Eye (tissue), 1 donor: ENCODE data around the gene ERC1.
"Not testable (repeated sequence)": the region's sequence is repeated elsewhere in the genome, so short reads cannot be mapped to it uniquely, and the experiment has no call there.

Source experiments
- DNase-seq: peaks from one replicate; pipeline ENCODE4 v3.0.0-alpha.2; 2015

ERC1 gene

DNA sequence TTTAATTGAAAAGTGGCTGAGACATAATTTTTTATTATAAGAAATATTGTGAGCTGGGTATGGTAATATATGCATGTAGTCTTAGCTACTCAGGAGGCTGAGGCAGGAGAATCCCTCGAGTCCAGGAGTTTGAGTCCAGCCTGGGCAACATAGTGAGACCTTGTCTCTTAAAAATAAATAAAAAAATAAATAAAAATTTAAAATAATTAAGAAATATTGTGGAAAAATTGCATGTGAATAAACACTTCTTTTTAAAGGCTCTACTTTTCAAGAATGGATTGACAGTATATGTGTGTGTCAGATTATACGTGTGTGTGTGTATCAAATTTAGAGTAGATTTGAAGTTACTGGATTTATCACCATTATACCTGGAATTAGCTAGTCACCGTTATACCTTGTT is 43.2 kb downstream of the ERC1 start:
- DNase-seq: no peak

DNA sequence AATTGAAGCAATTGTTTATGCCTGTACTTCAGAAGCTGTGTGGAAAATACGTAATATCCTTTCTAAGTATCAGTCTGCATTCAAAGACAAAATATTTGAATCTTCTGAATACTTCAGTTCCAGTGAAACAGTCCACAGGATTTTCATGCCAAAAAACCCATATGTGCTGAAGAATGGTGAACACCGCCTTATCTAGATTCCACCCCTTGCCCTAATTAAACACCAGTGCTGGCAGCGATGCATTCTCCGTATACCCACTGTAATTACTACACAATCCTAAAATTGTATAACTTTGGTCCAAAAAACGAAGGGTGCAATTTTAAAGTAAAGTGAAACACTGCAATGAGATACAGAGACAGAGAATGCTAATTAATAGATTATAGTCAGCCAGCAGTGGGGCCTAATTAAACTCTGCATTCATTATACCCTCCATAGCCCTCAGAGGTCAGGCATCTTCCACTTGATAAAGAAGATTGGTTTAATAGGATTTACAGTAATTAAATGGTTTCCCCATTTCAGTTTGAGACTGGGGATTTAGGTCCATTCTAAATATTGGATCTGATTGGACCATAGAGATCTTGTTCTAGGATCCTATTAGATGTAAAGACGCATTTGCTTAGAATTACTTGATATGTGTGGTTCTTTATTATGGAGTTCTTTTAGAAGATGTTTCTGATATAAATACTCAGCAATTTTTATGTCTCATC is 43.9 kb downstream of the ERC1 start:
- no peak for DNase-seq

DNA sequence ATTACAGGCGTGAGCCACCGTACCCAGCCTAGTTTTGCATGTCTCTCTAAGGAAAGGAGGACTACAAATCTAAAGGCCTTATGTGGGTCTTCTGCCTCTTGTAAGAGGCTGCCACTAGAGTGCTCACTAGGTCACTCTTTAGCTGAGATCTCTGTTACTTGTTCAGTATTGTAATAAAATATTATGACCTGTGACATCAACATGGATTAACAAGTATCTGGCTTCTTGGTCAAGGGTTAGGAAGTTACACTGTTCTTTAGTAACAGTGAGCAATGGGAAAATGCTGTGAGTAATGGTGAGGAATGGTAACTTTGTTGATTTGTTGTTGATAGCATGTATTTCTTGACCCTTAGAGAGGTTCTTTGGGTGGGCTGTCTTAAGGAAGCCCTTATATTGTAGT is 50.5 kb downstream of the ERC1 start:
- no peak for DNase-seq

DNA sequence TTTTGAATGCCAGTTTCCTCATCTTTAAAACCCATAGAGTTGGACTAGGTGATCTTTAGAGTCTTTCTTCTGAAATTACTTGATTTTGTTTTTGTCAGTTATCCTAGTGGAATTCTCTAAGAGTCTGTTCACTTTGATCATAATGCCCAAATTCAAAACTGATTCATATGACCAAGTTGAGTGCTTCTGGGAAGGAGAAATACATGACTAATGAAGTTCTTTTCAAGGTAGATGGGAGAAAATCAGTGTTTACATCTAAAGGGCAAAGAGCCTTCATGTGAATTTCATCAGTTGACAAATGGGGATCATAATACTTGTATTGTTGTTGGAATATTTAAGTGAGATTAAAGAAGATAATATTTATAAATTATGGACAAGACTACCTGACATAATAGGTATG is 53.2 kb downstream of the ERC1 start:
- DNase-seq: no peak

DNA sequence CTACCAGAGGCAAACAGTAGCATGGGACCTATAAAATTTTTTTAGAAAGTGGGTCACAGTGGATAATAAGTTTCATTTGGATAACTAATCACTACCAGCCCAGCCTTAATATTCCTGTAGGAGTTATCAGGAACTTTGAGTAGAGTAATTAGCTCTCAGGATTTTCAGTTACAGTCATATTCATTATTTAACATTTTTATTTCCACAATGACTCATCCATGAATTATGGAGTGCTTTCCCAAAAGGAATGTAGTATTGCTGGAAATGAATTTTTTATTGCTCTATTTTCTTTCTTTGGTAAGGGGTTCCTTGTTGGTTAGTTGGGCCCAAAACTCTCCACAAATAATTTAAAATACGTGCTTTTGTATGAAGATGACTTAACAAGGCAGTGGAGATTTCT is 53.7 kb downstream of the ERC1 start:
- DNase-seq: no peak

DNA sequence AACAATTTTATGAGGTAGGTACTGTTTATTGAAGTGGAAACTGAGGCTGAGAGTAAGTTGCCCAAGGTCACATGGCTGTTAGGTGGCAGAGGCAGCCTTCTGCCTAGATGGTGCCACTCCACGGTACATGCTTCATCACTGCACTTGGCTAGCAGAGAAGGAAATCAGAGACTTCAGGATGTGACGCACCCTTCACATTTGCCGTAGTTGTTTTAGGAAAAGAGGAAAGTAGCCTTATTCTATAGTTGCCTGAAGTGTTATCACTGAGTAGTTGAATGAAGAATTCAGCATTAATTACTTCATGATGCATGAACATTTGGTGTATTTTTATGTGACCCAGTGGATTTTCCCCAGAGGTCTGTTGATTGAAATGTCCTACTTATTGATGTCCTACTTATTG is 55.7 kb downstream of the ERC1 start:
- no peak for DNase-seq

DNA sequence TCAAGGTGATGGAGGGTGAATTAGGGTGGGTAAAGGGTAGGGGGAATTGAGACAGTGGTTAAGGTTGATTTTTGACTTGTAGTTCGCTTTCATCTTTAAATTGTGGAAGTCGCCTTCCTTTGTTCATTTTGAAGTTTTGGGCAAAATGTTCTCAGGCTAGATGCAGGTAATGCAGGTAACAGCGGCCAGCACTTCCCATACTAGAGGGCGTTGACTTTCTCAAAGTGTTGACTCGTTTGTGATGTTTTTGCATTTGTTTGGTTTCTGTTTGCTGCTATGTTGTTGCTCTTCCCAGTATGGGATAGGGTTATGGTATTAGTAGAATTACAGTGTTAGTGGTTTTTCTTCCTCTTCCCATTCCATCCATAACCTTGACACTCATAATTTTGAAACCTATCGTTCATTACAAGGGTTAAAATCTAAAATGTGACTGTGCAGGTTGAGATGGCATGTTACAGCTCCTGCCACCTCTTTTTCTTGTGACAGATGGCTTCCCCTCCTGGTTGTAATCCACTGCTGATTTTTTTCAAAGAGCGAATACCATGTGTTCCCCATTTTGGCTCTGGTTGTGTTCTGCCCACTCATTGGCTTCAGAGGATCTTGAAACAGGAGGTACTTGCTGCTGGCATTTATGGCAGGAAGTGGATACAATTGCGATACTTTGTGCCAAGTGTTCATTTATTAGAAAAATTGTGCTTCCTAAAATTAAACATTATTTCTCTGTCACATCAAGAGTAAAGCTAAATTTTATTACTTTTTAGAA is 57.1 kb downstream of the ERC1 start:
- DNase-seq: no peak

DNA sequence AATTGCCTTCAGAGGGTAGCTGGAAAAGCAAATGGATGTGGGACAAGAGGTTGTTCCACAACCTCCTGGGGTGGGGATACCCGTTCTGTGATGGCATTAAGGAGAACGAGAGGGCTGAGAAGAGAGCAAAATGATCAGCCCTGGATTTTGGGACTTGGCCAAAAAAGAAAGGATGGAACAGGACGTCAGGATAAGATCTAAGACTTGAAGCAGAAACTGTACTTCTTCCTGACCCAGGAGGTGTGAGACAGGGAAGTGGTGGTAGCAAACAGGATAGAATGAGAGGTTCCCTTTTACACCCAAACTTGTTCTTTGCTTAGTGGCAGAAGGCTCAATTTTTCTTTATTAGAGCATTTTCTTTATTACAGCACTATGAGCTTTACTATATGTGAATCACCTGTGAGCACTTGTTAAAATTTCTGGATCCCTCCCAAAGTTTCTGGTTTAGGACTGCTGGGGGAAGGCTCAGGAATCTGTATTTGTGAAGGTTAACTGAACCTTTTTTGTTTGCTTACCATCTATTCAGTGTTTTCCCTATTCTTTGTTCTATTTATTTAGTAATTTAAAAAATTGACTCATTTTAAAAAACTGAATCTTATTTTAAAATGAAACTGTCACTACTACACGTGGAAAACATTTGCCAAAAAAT is 59.2 kb downstream of the ERC1 start:
- no peak for DNase-seq

DNA sequence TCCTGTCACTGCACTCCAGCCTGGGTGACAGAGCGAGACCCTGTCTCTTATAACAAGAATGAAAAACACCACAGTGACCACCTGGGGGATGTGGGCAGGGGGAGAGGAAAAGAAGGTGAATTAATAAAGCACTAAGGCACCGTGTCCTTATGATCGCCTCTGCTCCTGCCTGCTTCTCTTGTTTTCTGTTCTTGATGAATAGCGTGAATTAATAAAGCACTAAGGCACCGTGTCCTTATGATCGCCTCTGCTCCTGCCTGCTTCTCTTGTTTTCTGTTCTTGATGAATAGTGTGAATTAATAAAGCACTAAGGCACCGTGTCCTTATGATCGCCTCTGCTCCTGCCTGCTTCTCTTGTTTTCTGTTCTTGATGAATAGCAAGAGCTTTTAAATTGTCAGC is 60.6 kb downstream of the ERC1 start:
- not testable (repeated sequence) for DNase-seq

DNA sequence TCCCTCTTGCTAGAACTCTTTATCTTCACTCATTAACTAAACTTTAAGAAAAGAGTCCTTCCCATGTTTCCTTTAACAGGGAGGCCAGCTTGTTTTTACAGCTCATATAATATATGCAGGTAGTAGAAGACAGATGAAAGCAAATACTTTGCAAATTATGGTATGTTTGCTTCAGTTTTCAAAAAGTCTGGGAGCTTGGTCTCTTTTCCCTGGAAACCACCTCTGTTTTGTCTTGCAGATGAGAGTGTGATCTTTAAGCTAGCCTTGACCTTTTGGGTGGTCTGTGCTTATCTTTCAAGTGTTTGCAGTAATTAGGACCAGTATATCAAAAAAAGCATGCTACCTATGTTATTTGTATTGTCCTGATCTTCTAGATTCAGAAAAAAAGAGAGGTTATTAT is 62.7 kb downstream of the ERC1 start:
- DNase-seq: peak; percentile 16

DNA sequence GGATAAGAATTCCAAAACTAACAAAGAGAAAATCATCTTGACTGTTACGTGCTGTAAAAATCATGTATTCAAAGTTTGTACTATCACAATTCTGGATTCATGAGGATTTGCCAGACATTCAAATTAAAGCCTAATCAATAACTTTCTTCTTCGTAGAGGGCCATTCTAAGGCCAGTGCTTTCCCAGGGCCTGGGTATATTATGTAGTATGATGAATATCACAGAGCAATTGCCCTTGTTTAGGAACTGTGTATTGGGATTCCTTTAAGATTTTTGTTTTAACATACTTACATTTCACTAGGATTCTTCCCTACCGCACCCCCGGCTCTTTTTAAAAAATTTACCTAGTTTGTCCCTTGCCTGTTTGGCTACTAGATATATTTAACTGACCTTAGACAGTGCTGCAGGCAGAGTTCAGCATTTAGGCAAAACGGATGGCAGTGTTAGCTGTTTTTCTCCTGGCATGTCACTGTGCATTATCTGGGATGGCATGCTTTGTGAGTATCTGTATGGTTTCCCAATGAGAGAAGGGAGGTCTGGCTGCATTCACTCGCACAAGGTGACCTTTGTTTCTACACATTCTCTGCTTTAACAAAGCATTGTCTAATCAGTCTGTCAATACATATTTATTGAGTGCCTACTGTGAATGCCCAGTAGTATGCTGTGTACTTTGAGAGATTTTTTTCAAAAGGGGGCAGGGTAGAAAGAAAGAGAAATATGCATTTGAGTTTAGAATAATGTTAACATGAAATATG is 63.3 kb downstream of the ERC1 start:
- DNase-seq: peak; percentile 90

DNA sequence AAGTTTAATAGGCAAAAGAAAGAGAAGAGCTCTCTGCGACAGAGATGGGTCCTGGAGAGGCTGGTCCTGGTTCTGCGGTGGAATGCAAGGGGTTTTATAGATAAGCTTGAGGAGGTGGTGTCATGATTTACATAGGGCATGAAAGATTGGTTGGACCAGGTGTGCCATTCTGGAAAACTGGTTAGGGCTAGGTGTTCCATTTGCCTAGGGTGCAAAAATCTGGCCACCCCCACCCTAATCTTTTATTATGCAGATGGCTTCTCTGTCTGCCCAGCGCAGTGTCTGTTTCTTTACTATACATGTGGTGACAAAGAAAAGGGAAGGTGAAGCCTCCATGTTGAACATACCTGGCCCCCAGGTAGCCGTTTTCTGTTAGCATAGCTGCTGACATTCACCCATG is 65.4 kb downstream of the ERC1 start:
- no peak for DNase-seq

DNA sequence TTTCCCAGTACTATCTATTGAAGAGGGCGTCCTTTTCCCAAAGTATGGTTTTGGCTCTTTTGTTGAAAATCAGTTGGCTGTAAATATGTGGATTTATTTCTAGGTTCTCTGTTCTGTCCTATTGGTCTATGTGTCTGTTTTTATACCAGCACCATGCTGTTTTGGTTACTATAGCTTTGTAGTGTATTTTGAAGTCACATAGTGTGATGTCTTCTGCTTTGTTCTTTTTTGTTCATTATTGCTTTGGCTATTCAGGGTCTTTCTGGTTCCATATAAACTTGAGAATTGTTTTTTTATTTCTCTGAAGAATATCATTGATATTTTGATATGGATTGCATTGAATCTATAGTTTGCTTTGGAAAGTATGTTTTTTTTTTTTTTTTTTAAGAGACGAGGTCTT is 67.4 kb downstream of the ERC1 start:
- no peak for DNase-seq

DNA sequence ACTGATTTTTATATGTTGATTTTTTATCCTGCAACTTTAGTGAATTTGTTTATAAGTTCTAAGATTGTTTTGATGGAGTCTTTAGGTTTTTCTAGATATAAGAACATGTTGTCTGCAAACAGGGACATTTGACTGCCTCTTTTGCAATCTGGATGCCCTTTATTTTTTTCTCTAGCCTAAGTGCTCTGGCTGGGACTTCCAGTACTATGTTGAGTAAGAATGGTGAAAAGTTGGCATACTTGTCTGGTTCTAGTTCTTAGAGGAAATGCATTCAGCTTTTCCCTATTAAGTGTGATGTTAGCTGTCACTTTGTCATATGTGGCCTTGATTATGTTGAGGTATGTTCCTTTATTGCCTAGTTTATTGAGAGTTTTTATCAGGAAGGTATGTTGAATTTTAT is 68.1 kb downstream of the ERC1 start:
- DNase-seq: no peak

DNA sequence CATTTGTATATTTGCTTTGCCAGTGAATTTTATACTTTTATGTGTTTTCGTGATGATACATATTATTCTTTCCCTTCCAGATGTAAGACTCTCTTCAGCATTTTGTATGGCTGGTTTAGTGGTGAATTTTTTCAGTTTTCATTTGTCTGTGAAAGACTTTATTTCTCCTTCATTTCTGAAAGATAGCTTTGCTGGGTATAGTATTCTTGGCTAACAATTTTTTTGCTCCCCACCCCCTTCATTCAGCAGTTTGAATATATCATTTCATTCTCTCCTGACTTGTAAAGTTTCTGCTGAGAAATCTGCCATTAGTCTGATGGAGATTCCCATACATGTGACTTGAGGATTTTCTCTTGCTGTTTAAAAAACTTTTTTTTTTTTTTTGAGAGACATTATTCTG is 72.8 kb downstream of the ERC1 start:
- no peak for DNase-seq

DNA sequence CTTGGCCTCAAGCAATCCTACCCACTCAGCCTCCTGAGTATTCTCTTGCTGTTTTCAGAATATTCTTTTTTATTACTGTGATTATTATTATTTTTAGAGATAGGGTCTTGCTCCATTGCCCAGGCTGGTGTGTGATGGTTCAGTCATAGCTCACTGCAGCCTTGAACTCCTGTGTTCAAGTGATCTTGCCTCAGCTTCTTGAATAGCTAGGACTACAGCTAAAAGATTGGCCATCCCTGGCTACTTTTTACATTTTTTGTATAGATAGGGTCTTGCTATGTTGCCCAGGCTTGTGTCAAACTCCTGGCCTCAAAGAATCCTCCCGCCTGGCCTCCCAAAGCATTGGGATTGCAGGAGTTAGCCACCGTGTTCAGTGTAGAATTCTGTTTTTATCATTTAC is 73.3 kb downstream of the ERC1 start:
- no peak for DNase-seq

DNA sequence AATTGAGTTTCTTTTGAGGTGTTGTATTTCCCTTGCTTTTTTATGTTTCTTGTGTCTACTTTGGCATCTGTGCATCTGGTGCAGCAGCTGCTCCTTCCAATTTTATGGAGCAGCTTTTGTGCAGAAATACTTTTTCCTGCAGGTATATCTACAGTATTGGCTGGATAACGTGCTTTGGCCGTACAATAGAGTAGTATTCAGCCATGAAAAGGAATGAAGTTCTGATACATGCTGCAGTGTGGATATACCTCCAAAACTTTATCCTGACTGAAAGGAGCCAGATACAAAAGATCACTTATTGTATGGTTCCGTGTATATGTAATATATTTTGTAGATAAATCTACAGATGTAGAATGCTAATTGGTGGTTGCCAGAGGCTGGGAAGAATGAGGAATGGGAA is 74.6 kb downstream of the ERC1 start:
- no peak for DNase-seq

DNA sequence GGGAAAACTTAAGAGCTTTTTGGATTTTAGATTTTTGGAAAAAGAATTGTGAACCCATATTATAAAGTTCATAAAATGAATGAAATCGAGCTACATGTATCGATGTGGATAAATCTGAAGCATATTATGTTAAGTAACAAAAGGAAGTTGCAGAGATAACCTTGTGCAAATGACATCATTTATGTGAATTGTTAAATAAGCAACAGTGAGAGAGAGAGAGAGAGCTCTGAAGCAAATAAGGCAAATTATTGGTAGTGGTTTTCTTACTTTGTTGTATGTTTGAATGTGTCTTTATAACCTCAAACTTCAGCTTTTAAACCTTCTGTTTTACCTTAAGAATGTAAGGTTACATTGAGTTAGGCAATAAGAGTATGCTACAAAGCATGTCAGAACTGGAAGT is 78.8 kb downstream of the ERC1 start:
- DNase-seq: no peak

DNA sequence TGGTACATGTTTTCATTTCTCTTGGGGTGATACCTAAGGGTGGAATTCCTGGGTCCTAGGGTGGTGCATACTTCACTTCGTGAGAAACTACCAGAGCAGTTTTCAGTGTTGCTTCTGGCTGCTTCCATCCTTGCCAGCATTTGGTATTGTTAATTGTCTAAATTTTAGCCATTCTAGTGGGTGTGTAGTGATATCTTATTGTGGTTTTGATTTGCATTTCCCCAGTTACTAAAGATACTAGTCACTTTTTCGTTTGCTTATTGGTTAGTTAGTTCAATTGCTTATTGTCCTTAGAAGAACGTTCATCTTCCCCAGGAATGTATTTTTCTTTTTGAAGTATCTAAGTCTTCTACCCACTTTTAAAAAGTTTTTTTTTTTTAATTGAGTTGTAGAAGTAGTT is 80.2 kb downstream of the ERC1 start:
- DNase-seq: no peak

DNA sequence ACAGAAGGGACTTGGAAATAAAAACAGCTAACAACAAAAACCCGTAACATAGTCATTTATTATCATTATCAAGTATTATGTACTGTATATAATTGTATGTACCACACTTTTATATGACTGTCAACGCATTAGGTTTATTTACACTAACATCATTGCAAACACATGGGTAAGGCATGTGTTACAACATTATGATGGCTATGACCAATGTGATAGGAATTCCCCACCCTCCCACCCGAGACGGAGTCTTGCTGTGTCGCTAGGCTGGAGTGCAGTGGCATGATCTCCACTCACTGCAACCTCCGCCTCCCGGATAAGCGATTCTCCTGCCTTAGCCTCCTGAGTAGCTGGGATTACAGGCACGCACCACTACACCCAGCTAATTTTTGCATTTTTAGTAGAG is 82.6 kb downstream of the ERC1 start:
- no peak for DNase-seq

DNA sequence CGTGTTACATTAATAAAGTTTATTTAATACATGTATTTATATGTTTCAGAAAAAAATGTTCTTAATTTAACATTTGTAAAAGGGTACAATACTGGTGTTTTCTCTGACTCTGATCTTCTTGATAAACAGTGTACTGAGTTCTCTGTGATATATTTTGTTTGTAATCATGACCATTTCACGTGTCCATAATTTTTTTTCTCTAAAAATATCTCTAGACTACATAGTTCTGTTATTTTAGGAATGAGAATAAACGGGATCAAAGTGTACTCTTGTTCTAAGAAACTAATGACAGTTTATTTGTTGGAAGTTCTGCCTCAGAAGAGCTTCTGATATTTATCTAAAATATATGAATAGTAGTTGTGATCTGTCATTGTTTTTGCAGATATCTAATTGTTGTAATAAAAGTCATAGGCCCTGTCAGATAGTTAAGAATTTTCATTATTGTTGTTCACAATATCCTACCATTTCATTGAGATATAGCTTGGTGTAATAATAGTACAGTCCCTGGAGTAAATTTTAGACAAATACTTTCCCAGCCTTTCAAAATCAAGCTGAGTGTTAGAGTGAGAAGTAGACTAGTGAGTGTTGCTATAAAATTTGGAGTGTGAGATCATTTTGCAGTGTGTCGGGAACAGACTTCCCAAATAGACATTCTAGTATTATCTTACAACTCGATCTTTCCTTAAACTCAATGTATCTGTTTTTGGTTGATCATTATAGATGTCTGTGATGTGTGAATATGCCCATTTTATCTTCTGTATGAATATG is 86.2 kb downstream of the ERC1 start:
- DNase-seq: no peak

DNA sequence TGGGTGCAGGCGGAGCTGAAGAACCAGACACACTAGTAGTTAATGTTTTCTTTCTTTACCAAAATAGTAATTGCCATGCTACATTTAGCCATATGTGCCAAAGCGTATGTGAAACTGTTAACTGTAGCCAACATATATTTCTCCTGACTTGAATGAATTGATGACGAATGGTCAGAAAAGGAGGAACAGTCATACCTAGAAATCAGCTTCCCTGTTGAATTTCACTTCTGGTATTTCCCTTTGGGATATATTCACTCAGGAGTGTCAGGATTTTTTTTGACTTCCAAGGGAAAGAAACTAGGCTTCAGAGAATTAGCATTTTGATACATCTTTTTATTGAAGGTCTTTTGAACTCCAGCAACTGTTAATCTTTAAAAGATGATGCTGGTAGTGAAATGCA is 87.0 kb downstream of the ERC1 start:
- no peak for DNase-seq
